Endothelial cell (in vitro differentiated cells): ENCODE measurements around the gene SAGE1. TPM values are rescaled to one million over a fixed set of nuclear protein-coding genes. Genes with fewer than 3 reads are reported as not detected.
"Not testable (repeated sequence)": the region's sequence is repeated elsewhere in the genome, so short reads cannot be mapped to it uniquely, and the experiment has no call there.

Experiments used
- DNase-seq: peaks from one replicate; pipeline ENCODE4 v3.0.0; 2021; ENCODE audit warnings: low spot score
- H3K27ac Mint-ChIP-seq: one replicate; pipeline ENCODE4 v1.8.0; 2021; ENCODE audit warnings: mixed read lengths, inconsistent platforms; ENCODE audit not compliant: unreplicated experiment
- H3K27me3 Mint-ChIP-seq: one replicate; pipeline ENCODE4 v1.8.0; 2021; ENCODE audit warnings: mild to moderate bottlenecking, moderate library complexity, mixed read lengths, inconsistent platforms; ENCODE audit not compliant: unreplicated experiment
- H3K36me3 Mint-ChIP-seq: one replicate; pipeline ENCODE4 v1.8.0; 2021; ENCODE audit warnings: mild to moderate bottlenecking, low read depth, mixed read lengths, inconsistent platforms; ENCODE audit not compliant: unreplicated experiment
- H3K4me1 Mint-ChIP-seq: one replicate; pipeline ENCODE4 v1.8.0; 2021; ENCODE audit warnings: mild to moderate bottlenecking, mixed read lengths, inconsistent platforms; ENCODE audit not compliant: unreplicated experiment
- H3K4me3 Mint-ChIP-seq: one replicate; pipeline ENCODE4 v1.8.0; 2021; ENCODE audit warnings: mild to moderate bottlenecking, mixed read lengths, inconsistent platforms; ENCODE audit not compliant: unreplicated experiment
- H3K9me3 Mint-ChIP-seq: one replicate; pipeline ENCODE4 v1.8.0; 2021; ENCODE audit warnings: mixed read lengths, inconsistent platforms; ENCODE audit not compliant: unreplicated experiment
- CTCF ChIP-seq: fragments of 200-600 bp; sonication (generic); IDR thresholded peaks from one replicate; pipeline ENCODE4 v1.5.0; 2021; ENCODE audit warnings: antibody characterized with exemption; ENCODE audit not compliant: unreplicated experiment
- total RNA-seq: library from RNA; stranded (reverse); fragmentation: NEBNext Ultra II Directional; extraction: Animal tissue kit (Norgen Biotek cat#: 25700); gene quantifications from one replicate; pipeline ENCODE4 v1.2.1, GENCODE V29; 2021; ENCODE audit not compliant: unreplicated experiment

Gene SAGE1
- total RNA-seq, 1 donor from 2014 or later, result 0.15 TPM

GRCh38 chrX:135892781-135893180 is 735 bp upstream of the SAGE1 start:
- DNase-seq, result no peak
- no peaks in the 10 kb centered on the region for H3K4me1 Mint-ChIP-seq
- TF ChIP-seq CTCF, result no peak
- no peaks in the 10 kb centered on the region for H3K9me3 Mint-ChIP-seq
- no peaks in the 10 kb centered on the region for H3K27me3 Mint-ChIP-seq
- H3K36me3 Mint-ChIP-seq, result no peaks in the 10 kb centered on the region
- H3K4me3 Mint-ChIP-seq, result no peak overlapping the region
- no peak overlapping the region for H3K27ac Mint-ChIP-seq

- no peaks in the 10 kb centered on the region for H3K9me3 Mint-ChIP-seq
- H3K36me3 Mint-ChIP-seq, result no peaks in the 10 kb centered on the region
- H3K27me3 Mint-ChIP-seq, result peaks cover 4% of the 10 kb centered on the region
- no peaks in the 10 kb centered on the region for H3K4me1 Mint-ChIP-seq
- TF ChIP-seq CTCF, result no peak
- no peak overlapping the region for H3K4me3 Mint-ChIP-seq
- H3K27ac Mint-ChIP-seq, result no peak overlapping the region
- DNase-seq, result no peak
These were observed 16.7 kb downstream of the SAGE1 start for GRCh38 chrX:135910251-135910650.

- Mint-ChIP-seq H3K4me3 (no peak overlapping the region), H3K27me3 (peaks cover 4% of the 10 kb centered on the region), H3K4me1 (no peaks in the 10 kb centered on the region), H3K27ac (no peak overlapping the region), H3K9me3 (no peaks in the 10 kb centered on the region), H3K36me3 (no peaks in the 10 kb centered on the region)
- no peak for DNase-seq
- TF ChIP-seq CTCF, result no peak
These were observed 20.9 kb downstream of the SAGE1 start for GRCh38 chrX:135914404-135914803.

GRCh38 chrX:135920516-135920915 is 27.0 kb downstream of the SAGE1 start:
- not testable (repeated sequence) for H3K36me3 Mint-ChIP-seq, H3K9me3 Mint-ChIP-seq, H3K4me3 Mint-ChIP-seq, H3K27me3 Mint-ChIP-seq, DNase-seq, H3K27ac Mint-ChIP-seq, H3K4me1 Mint-ChIP-seq

GRCh38 chrX:135923353-135923752 is 29.8 kb downstream of the SAGE1 start:
- no peak overlapping the region for H3K4me3 Mint-ChIP-seq
- no peak overlapping the region for H3K27ac Mint-ChIP-seq
- H3K4me1 Mint-ChIP-seq, result no peaks in the 10 kb centered on the region
- no peaks in the 10 kb centered on the region for H3K36me3 Mint-ChIP-seq
- H3K9me3 Mint-ChIP-seq, result no peaks in the 10 kb centered on the region
- DNase-seq, result no peak
- no peak for TF ChIP-seq CTCF
- no peaks in the 10 kb centered on the region for H3K27me3 Mint-ChIP-seq

- Mint-ChIP-seq H3K36me3 (no peaks in the 10 kb centered on the region), H3K27ac (no peak overlapping the region), H3K4me1 (no peaks in the 10 kb centered on the region), H3K27me3 (no peaks in the 10 kb centered on the region), H3K9me3 (no peaks in the 10 kb centered on the region), H3K4me3 (no peak overlapping the region)
- no peak for DNase-seq
- no peak for TF ChIP-seq CTCF
These were observed 34.4 kb downstream of the SAGE1 start for GRCh38 chrX:135927897-135928296.
